ENCODE measurements around the gene TRIM72.
"Not testable (repeated sequence)": the region's sequence is repeated elsewhere in the genome, so short reads cannot be mapped to it uniquely, and the experiment has no call there.

TRIM72 gene

GRCh38 chr16:31191697-31192428 lies 22.1 kb upstream of the TRIM72 start:
- no peak for DNase-seq

DNA sequence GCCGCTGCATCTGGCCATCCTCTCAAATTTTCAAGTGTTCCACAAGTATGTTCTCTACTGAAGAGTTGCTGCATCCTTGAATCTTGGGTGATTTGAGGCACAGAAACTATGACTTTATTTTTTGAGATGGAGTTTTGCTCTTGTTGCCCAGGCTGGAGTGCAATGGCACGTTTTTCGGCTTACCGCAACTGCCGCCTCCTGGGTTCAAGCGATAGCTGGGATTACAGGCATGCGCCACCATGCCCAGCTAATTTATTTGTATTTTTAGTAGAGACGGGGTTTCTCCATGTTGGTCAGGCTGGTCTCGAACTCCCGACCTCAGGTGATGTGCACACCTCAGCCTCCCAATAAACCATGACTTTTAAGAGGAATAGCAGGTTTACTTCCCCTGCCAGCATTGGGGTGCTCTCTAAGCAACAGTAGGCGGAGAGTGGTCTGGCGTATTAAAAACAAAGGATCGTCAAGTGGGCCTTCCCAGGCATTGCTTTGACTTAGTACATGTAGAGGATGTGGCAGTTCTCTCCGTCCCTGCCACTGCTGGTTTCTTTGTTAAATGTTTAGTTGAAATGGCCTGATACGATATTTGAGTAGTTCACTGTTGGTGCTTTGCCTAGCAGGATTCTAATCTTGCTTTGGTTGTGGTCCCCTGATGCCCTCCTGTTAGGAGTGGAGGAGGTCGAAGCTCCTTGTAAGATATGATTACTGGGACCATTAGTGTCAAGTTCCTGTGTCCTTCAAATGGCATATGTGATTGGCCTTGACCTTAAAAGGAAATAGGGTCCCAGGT lies 20.9 kb upstream of the TRIM72 start:
- DNase-seq: no peak

GRCh38 chr16:31193874-31194273 lies 20.0 kb upstream of the TRIM72 start:
- no peak for DNase-seq

- DNase-seq: no peak
Measured at GRCh38 chr16:31194898-31195297, 19.0 kb upstream of the TRIM72 start.

DNA sequence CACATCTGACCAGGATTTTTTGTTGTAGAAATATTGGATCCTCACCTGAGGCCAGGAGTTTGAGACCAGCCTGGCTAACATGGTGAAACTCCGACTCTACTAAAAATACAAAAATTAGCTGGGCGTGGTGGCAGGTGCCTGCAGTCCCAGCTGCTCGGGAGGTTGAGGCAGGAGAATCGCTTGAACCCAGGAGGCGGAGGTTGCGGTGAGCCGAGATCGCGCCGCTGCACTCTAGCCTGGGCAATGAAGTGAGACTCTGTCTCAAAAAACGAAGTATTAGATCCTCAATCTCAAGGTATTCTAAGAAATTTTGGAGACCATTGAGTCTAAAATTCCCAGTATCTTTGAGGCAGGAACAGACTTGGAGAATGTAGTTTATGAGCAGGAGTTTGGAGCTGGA lies 18.1 kb upstream of the TRIM72 start:
- not testable (repeated sequence) for DNase-seq

DNA sequence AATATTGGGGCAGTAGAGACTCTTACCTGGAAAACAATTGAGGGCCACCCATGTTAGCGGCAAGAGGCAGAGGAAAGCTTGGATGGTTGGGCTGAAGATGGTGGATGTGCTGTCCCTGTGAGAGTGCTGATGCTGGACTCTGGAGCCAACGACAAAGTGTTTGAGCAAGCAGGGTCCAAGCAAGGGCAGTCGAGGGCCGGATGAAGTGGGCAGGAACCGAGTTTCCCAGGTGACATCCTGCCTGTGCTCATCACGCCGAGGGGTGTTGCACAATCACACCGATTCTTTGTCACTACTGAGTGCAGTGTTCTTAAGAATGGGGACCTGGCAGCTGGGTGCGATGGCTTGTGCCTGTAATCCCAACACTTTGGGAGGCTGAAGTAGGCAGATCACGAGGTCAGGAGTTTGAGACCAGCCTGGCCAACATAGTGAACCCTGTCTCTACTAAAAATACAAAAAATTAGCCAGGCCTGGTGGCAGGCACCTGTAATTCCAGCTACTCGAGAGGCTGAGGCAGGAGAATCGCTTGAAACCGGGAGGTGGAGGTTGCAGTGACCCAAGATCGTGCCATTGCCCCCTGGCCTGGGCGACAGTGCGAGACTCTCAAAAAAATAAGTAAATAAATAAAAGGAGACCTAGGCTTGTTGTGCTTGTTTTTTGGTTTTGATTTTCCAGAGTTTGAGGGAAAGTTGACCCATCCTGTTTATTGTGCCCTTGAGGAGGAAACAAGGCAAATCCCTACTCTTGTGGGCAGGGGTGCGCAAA lies 17.4 kb upstream of the TRIM72 start:
- DNase-seq: no peak

GRCh38 chr16:31198207-31198882 lies 15.6 kb upstream of the TRIM72 start:
- no peak for DNase-seq

- DNase-seq: no peak
Measured at GRCh38 chr16:31199430-31200041, 14.4 kb upstream of the TRIM72 start.

GRCh38 chr16:31200111-31200510 lies 13.8 kb upstream of the TRIM72 start:
- not testable (repeated sequence) for DNase-seq

DNA sequence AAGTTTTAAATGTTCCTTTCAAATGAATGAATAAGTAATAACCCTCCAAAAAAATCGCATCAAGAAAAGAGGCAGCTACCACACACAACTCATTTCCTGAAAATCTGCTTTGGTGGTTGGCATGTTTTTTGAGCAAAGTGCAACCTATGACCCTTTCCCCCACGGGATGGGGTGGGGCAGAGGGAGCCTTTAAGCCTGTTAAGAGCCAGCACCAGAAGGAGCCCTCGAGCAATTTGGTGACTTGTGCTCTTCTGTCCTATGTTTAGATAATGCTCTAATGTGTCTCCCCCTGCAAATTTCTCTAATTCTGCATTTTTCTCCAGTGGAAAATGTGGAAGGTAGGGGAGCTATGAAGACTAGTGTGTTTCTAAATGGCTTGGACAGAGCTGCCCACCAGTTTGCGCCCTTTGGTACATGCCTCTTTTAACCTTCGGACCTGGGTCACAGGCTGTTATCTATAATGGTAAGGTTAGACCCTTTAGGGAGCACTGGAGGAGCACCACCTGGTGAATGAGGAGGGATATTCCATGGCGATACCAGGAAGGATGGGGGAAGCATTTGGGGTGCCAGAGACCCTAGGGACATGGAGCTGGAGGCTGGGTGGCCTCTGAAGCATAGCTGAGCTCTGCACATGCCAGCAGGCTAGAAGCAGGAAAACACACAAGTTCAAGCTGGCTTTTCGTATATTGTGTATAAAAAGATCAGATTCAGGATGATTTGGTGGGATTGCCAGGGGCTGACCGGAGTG lies 12.9 kb upstream of the TRIM72 start:
- DNase-seq: no peak

GRCh38 chr16:31201582-31202413 lies 12.1 kb upstream of the TRIM72 start:
- peak; percentile 31 for DNase-seq

DNA sequence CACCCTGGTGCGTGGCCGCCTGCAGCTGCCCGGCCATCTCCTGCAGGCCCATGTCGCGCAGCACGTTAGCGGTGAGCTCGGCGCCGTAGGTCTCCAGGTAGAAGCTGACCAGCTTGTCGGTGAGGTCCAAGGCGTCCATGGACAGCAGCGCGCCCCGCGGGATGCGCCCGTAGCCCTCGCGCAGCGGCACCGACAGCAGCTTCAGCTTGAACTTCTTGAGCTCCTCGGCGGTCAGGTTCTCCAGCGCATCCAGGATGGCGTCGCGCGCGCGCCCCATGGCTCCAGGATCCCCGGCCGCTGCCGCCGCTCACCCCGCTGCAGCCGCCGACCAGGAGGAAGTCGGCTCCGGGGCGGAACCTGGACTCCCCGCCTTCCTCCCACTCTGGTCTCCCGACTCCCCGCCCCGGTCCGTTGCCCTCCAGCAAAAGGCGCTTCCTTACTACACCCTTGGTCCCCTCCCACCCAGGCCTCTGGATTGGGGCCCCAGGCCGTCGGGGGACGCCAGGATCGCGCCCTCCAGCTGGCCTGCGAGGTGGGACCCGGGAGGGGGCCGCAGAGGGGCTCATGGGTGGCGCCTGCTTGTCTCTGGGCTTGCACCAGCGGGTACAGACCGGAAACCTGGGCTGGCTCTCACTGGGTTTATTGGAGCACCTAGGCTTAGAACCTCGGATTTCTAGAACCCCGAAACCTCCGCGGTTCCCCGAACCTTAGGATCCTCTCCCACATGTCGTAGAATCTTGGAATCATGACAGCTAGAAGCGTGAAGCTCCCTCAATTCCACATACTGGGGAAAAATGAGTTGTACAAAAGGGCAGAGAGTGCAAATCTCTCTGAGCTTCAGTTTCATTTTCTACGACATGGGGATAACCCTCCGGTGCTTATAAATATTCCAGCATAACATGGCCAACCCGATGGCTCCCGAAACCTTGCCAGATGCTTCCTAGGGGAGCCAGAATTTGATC lies 11.2 kb upstream of the TRIM72 start, which contains the start of gene PYCARD:
PYCARD (minus strand) TSS at position 347 of the 962 bp plus-strand sequence; CDS start at position 277, 70 bp downstream.
- DNase-seq: peak; percentile 66

DNA sequence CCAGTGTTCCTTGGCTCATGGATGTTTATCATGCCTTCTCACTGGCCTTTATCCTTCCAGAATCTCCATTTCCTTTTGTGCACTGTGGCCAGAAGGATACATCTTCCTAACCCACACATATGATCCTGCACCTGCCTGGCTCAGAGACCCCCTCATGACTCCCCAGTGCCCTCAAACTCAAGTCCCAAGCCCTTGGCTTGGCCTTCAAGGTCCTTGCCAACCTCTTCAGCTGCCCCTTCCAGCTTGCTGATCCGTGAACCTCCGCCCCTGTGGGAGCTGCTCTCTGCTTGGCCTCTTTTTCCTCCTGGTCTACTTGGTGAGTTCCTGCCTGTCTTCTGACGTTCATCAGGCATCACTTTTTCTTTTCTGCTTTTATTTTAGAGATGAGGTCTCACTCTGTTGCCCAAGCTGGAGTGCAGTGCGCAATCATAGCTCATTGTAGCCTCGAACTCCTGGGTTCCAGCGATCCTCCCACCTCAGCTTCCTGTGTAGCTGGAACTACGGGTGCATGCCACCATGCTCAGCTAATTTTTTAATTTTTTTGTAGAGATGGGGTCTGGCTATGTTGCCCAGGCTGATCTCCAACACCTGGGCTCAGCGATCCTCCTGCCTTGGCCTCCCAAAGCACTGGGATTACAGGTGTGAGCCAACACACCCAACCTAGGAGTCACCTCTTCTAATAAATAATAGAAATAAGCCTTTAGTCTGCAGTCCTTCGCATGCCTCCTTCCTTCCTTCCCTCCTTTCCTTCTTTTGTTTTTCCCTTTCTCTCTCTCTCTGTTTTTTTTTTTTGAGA lies 8.8 kb upstream of the TRIM72 start:
- no peak for DNase-seq

GRCh38 chr16:31206776-31207175 lies 7.1 kb upstream of the TRIM72 start:
- no peak for DNase-seq

- DNase-seq: no peak
Measured at GRCh38 chr16:31213342-31213741, 577 bp upstream of the TRIM72 start.

DNA sequence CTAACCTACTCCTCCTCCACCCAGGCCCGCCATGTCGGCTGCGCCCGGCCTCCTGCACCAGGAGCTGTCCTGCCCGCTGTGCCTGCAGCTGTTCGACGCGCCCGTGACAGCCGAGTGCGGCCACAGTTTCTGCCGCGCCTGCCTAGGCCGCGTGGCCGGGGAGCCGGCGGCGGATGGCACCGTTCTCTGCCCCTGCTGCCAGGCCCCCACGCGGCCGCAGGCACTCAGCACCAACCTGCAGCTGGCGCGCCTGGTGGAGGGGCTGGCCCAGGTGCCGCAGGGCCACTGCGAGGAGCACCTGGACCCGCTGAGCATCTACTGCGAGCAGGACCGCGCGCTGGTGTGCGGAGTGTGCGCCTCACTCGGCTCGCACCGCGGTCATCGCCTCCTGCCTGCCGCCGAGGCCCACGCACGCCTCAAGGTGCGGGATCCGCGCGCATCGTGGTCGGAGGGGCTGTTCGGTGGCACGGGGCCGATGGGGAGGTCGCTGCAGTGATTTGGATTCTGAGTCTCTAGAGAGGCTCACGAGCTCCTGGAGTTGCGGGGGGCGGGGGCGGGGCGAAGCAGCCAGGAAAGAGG lies 878 bp downstream of the TRIM72 start:
- peak; percentile 77 for DNase-seq

DNA sequence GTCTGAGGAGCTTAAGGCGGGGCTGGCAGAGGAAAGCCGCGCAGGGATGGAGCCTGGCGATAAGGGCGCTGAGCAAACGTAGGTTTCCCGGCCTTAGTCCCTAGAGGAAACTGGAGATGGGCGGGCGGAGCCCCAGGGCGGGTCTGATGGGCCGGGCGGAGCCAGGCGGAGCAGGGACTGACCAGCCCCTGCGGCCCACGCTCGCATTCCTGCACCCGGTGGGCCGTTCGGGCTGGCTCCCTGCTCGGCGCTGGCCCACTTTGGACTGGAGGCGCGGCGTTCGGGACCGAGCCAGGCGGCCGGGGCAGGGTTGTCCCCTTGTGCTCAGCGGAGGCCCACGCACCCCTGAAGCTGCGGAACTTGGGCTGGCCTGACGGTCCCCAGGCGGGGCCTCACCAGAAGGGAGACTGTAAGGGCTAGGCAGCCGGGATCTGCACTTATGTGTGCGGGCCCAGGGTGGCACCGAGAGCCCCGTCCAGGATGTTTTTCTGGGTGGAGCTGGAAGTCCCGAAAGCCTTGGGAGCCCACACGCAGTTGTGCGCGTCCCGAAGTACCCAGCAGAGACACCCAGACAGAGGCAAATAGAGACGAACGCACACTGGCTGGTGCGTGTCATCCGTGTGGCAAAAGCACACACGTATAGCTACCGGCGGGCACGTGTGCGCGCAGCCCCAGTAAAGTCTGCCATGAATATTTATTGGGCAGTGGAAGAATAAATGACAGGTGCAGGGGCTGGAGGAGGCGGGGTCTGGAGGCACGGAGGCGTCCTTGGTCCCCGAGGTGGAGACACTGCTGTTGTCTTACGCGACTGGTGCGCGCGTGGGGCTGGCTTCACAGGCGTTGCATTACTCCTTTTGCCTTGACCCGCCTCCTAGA lies 1.6 kb downstream of the TRIM72 start:
- DNase-seq: peak; percentile 75
